ENCODE results near the gene GSTCD. TPM values are rescaled to one million over a fixed set of nuclear protein-coding genes. Genes with fewer than 3 reads are reported as not detected.

GSTCD gene
- total and polyA plus RNA-seq, 2 experiments from 2014 or later, result 2.8 to 21.9 TPM

- Histone ChIP-seq H4K20me1 (ENCODE audit: insufficient read depth, poor library complexity, severe bottlenecking) (no peaks in the 10 kb centered on the region), H3K9me2 (replicated peaks; ENCODE audit: insufficient read depth) (no peaks in the 10 kb centered on the region), H3K27ac (peak overlapping the region; percentile 93), H3K36me3 (replicated peaks; ENCODE audit: insufficient read depth, low read depth) (no peaks in the 10 kb centered on the region), H3K79me2 (peaks cover 81% of the 10 kb centered on the region), H3K4me1 (ENCODE audit: insufficient read depth) (peaks cover 17% of the 10 kb centered on the region), H3K9me3 (ENCODE audit: low read depth) (no peaks in the 10 kb centered on the region), H3K27me3 (no peaks in the 10 kb centered on the region), H3K4me3 (peak overlapping the region; percentile 88), H3K4me2 (peak overlapping the region; percentile 85), H2AFZ (peak overlapping the region; percentile 92)
- TF ChIP-seq EZH2phosphoT487 (IDR thresholded peaks at IDR 0.05; ENCODE audit: low read depth, severe bottlenecking, unreplicated experiment), result no peak
- no peak for TF ChIP-seq EZH2 (IDR thresholded peaks at IDR 0.05; ENCODE audit: borderline replicate concordance)
- TF ChIP-seq CTCF (IDR thresholded peaks at IDR 0.05; ENCODE audit: poor library complexity), result no peak
- WGBS (ENCODE audit: low lambda C conversion rate, missing lambda C conversion rate), result 44% methylated on average over 7 of the region's 7 CpGs
- DNase-seq (ENCODE audit: low spot score), result no peak
Measured at GRCh38 chr4:105707782-105708180, 803 bp upstream of the GSTCD start.

- peaks cover 70% of the 10 kb centered on the region for H3K79me2 ChIP-seq
- TF ChIP-seq EZH2phosphoT487 (IDR thresholded peaks at IDR 0.05; ENCODE audit: low read depth, severe bottlenecking, unreplicated experiment), result no peak
- no peak for TF ChIP-seq EZH2 (IDR thresholded peaks at IDR 0.05; ENCODE audit: borderline replicate concordance)
- TF ChIP-seq CTCF (IDR thresholded peaks at IDR 0.05; ENCODE audit: poor library complexity), result no peak
- H2AFZ ChIP-seq, result peak overlapping the region; percentile 86
- H3K4me2 ChIP-seq, result peak overlapping the region; percentile 80
- H3K36me3 ChIP-seq (replicated peaks; ENCODE audit: insufficient read depth, low read depth), result no peaks in the 10 kb centered on the region
- no peaks in the 10 kb centered on the region for H4K20me1 ChIP-seq (ENCODE audit: insufficient read depth, poor library complexity, severe bottlenecking)
- peak overlapping the region; percentile 81 for H3K4me3 ChIP-seq
- H3K27me3 ChIP-seq, result no peaks in the 10 kb centered on the region
- WGBS (ENCODE audit: low lambda C conversion rate, missing lambda C conversion rate), result 2% methylated on average over 10 of the region's 11 CpGs
- H3K27ac ChIP-seq, result peak overlapping the region; percentile 93
- no peaks in the 10 kb centered on the region for H3K9me3 ChIP-seq (ENCODE audit: low read depth)
- peak; percentile 43 for DNase-seq (ENCODE audit: low spot score)
- no peaks in the 10 kb centered on the region for H3K9me2 ChIP-seq (replicated peaks; ENCODE audit: insufficient read depth)
- peaks cover 17% of the 10 kb centered on the region for H3K4me1 ChIP-seq (ENCODE audit: insufficient read depth)
Measured at GRCh38 chr4:105709081-105709450, 482 bp downstream of the GSTCD start.

- Histone ChIP-seq H3K4me2 (peak overlapping the region; percentile 80), H3K4me1 (ENCODE audit: insufficient read depth) (peaks cover 17% of the 10 kb centered on the region), H3K27me3 (no peaks in the 10 kb centered on the region), H3K36me3 (replicated peaks; ENCODE audit: insufficient read depth, low read depth) (no peaks in the 10 kb centered on the region), H4K20me1 (ENCODE audit: insufficient read depth, poor library complexity, severe bottlenecking) (no peaks in the 10 kb centered on the region), H3K79me2 (peaks cover 60% of the 10 kb centered on the region), H3K27ac (no peak overlapping the region), H2AFZ (peak overlapping the region; percentile 86), H3K9me3 (ENCODE audit: low read depth) (no peaks in the 10 kb centered on the region), H3K4me3 (peak overlapping the region; percentile 81), H3K9me2 (replicated peaks; ENCODE audit: insufficient read depth) (no peaks in the 10 kb centered on the region)
- no peak for DNase-seq (ENCODE audit: low spot score)
- 63% methylated on average over 16 of the region's 16 CpGs for WGBS (ENCODE audit: low lambda C conversion rate, missing lambda C conversion rate)
- TF ChIP-seq EZH2 (IDR thresholded peaks at IDR 0.05; ENCODE audit: borderline replicate concordance), result no peak
- TF ChIP-seq CTCF (IDR thresholded peaks at IDR 0.05; ENCODE audit: poor library complexity), result no peak
- TF ChIP-seq EZH2phosphoT487 (IDR thresholded peaks at IDR 0.05; ENCODE audit: low read depth, severe bottlenecking, unreplicated experiment), result no peak
Measured at GRCh38 chr4:105710012-105710600, 1.5 kb downstream of the GSTCD start.

All from hepatocyte (in vitro differentiated cells).